HG02981 (cell line): ENCODE results near the gene BMP7.

ENCODE experiments used
- ATAC-seq: cut with Tn5 transposase; IDR thresholded peaks from one replicate; pipeline ENCODE4 v1.9.1; 2021; ENCODE audit warnings: mild to moderate bottlenecking, moderate library complexity; ENCODE audit not compliant: unreplicated experiment

The BMP7 gene

DNA sequence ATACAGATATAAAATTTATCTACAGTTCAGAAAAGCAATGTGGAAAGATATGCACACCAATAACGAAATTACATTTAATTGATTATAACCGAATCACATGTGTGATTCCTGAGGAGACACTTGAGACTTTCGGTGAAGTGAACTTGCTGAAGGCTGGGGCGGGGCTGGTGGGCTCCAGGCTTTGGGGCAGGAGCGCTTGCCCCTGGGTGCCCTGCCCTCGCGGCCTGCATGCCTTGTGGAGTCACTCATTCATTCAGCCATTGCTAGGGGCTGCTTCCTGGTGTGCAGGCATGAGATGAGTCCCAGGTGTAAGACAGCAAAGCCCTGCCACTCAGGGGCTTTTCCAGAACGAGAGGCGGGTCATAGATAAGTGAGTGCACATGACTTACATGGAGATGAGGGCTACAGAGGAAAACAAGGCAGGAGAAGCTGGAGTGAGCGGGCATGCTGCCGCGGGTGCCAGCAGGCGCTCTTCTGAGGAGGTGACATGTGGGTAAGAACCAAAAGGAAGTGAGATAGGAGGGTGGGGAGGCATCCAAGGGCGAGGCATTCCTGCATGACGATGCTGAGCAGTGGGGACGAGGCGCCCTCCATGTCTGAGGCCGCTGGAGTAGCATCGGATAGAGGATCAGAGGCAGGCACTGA is 88.7 kb downstream of the BMP7 start:
- ATAC-seq: no peak

DNA sequence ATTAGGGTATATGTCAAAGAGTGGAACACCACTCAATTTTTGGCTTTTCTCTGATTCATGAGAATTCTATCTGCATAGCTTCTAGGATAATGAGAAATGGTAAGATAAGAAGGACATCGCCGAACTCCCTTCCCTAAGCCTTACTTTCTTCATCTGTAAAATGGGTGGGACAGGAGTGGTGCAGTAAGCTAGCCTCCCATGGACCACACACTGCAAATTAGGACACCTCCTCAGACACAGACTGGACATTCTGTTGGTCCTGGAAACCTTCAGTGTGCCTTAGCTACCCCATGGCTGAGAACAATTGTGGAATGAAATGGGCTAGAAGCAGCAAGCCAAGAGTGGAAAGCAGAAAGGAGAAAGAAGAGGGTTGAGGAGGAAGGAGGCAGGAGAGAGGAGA is 89.6 kb downstream of the BMP7 start:
- ATAC-seq: no peak

DNA sequence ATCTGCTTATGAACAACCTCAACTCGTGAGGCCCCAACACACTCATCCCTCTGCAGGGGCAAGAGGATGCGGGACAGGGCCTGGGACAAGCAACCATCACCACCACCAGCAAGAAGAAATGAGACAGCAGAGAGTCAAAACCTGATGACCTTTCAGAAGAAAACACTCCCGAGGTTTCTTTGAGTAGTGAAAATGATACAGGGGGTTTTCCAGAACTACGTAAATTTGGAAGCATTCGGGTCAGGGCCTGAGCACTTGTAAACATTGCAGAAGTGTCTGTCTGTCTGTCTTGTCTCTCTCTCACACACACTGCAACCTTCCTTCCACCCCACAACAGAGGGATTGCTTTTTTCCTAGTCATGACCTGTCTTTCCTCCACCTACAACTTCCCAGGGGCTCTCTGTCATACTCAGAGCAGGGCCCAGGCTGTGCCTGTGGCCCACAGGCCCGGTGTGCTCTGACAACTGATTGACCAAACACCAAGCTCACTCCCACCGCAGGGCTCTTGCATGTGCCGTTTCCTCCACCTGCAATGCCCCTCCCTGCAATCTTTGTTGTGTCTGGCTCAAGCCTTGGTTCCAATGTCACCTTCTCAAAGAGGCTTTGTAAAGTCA is 90.9 kb downstream of the BMP7 start:
- ATAC-seq: peak; percentile 48

DNA sequence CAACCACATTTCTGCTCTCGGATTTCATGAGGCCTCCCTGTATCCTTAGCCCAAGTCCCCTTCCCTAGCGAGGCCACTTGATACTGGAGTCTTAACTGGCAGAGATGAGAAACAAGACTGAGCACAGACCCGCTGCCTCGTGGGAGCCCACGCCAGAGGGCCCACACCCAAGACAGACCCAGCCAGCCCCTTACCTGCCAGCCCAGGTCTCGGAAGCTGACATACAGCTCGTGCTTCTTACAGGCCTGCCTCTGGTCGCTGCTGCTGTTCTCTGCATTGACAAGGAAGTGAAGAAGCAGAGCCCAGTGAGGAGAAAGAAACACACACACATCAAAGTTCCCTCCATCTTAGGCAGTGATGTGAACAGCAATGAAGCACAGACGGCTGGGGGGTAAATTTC is 91.7 kb downstream of the BMP7 start:
- no peak for ATAC-seq

- ATAC-seq: no peak
Measured at GRCh38 chr20:57173986-57174385, 92.5 kb downstream of the BMP7 start.

GRCh38 chr20:57173041-57173440 is 93.4 kb downstream of the BMP7 start:
- ATAC-seq: no peak

- no peak for ATAC-seq
Measured at GRCh38 chr20:57170343-57170742, 96.1 kb downstream of the BMP7 start.

- ATAC-seq: no peak
Measured at GRCh38 chr20:57169162-57169561, 97.3 kb downstream of the BMP7 start.

GRCh38 chr20:57167971-57168701 is 98.3 kb downstream of the BMP7 start:
- no peak for ATAC-seq

DNA sequence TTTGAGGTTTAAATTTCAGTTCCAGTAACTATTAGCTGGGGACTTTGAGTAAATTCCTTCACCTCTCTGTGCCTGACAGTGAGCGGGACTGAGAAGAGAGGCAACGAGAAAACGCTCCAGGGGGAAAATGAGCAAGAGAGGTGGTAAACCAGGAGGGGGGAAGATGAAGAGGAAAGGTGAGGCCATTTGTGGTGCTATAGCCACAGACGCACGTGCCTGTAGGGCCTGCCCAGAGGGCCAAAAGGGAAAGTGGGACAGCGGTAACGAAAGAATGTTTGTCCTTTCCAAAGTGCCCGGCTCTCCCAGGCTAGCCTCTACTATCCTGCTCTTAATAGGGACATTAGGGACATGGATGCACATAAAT is 99.2 kb downstream of the BMP7 start:
- ATAC-seq: no peak

GRCh38 chr20:57166568-57167291 is 99.7 kb downstream of the BMP7 start:
- ATAC-seq: no peak

DNA sequence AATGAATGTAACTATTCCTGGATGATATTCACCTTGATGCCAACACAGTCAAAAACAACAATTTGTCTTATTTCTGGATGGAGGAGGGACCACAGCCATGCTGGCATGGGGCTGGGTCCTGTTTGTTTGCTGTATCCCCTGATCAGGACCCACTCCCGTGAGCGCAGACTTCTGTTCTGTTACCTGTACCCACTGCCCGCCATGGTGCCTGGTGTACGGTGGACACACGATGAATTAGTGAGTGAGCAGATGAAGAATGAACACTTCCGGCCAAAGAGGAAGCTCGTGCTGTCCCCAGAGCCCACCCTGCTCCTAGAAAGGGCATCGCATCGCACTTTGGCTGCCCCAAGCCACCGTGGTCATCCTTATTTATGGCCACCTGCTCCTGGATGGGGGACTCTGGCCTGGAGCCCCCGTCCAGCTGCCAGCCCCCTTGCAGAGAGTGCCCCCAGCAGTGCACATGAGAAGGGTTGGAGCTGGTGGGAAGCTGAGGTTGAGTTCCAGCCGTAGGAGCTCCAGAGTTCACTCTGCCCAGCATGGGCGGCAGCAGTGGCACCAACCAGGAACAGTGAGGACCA is 100.9 kb downstream of the BMP7 start:
- no peak for ATAC-seq

- ATAC-seq: no peak
Measured at GRCh38 chr20:57164872-57165271, 101.6 kb downstream of the BMP7 start.

DNA sequence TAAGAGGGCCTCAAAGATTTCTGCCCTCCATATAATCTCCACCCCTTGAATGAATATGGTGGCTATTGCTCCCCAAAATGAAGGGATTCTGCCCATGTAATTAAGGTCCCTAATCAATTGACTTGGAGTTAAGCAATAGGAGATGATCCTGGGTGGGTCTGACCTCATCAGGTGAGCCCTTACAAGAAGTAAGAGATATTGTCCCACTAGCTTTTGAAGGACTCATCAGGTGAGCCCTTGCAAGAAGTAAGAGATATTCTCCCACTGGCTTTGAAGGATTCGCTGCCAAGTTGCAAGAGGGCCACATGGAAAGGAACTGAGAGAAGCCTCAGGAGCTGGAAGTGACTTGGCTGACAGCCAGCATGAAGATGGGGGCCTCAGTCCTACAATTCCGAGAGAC is 103.4 kb downstream of the BMP7 start:
- no peak for ATAC-seq

DNA sequence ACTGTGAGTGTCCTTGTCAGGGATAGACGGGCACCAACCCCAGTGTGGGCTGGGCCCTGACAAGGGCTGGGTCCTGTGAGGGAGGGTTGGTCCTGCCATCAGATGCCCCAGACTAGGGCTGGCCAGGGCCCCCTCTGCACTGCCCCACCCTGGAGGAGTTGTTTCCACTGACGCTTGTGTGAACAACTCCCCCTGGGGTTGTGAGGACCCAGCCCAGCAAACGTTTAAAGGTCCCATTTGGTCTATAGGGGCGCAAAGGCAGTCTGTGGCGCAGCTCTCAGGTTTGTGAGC is 104.1 kb downstream of the BMP7 start:
- no peak for ATAC-seq

- ATAC-seq: no peak
Measured at GRCh38 chr20:57161478-57162361, 104.7 kb downstream of the BMP7 start.

- no peak for ATAC-seq
Measured at GRCh38 chr20:57160985-57161384, 105.5 kb downstream of the BMP7 start.

DNA sequence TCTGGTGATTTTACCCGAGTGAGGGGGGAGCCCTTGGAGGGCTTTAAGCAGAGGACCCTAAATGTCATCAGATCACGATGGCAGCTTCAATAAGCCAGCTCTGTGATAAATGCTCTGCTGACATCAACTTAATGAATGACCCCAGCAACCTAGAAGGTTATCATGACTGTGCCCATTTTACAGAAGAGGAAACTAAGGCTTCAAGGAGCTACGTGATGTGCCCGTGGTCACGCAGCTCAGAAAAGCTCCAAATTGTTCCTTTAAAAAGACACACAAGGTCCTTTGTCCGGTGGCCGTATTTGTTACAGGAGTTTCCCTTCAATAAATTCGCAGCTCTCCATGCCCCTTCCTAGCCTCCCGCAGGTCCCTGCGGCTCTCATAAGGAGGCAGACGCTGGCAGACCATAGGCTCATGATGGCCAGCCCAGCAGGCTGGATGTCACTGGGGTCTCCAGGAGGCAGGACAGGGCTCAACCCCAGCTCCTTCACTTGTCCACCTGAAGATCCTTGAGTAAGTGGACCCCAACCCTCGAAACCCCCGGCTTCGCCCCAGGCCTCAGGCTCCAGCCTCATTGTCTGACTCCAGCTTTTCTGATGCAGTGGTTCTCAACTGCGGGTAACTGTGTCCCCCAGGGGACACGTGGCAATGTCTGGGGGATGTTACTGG is 106.4 kb downstream of the BMP7 start:
- ATAC-seq: no peak

- ATAC-seq: no peak
Measured at GRCh38 chr20:57159193-57159851, 107.1 kb downstream of the BMP7 start.

GRCh38 chr20:57158474-57158873 is 108.0 kb downstream of the BMP7 start:
- no peak for ATAC-seq
